OCI-LY3 (cell line): ENCODE measurements around the gene NDFIP1.
"Not testable (repeated sequence)": the region's sequence is repeated elsewhere in the genome, so short reads cannot be mapped to it uniquely, and the experiment has no call there.

ENCODE experiments used
- H2AFZ ChIP-seq: fragments of 200-600, 300-600 bp; shearing (Covaris generic); 2 replicates; pipeline ENCODE4 v1.6.0; 2014; ENCODE audit warnings: antibody characterized with exemption, low read depth, low read length
- H3K27ac ChIP-seq: fragments of 200-600, 300-600 bp; sonication (generic); 2 replicates; pipeline ENCODE4 v1.5.1; 2014; ENCODE audit warnings: mild to moderate bottlenecking, low read length, moderate library complexity, mixed read lengths
- H3K27me3 ChIP-seq: fragments of 200-600, 300-600 bp; sonication (generic); 2 replicates; pipeline ENCODE4 v1.6.1; 2014; ENCODE audit warnings: low read depth, low read length, mixed read lengths
- H3K36me3 ChIP-seq: fragments of 200-600, 300-600 bp; sonication (generic); replicated peaks from 2 replicates; pipeline ENCODE3; 2014; ENCODE audit warnings: low read depth, low read length, mixed read lengths
- H3K4me1 ChIP-seq: fragments of 300-600, 200-600 bp; sonication (generic); 2 replicates; pipeline ENCODE4 v1.6.1; 2014; ENCODE audit warnings: low read length, mixed read lengths
- H3K4me2 ChIP-seq: fragments of 200-600, 300-600 bp; sonication (generic); 2 replicates; pipeline ENCODE4 v1.6.1; 2014; ENCODE audit warnings: low read length, mixed read lengths
- H3K4me3 ChIP-seq: fragments of 300-600, 200-600 bp; sonication (generic); 2 replicates; pipeline ENCODE4 v1.5.1; 2014; ENCODE audit warnings: antibody characterized with exemption, mild to moderate bottlenecking, low read length, moderate library complexity
- H3K79me2 ChIP-seq: fragments of 300-600, 200-600 bp; shearing (Covaris generic); 2 replicates; pipeline ENCODE4 v1.6.1; 2014; ENCODE audit warnings: mild to moderate bottlenecking, low read length, mixed read lengths
- H3K9ac ChIP-seq: fragments of 300-600, 200-600 bp; shearing (Covaris generic); 2 replicates; pipeline ENCODE4 v1.6.0; 2014; ENCODE audit warnings: mild to moderate bottlenecking, low read length, moderate library complexity
- H3K9me3 ChIP-seq: fragments of 200-600, 300-600 bp; shearing (Covaris generic); 2 replicates; pipeline ENCODE4 v1.6.1; 2014; ENCODE audit warnings: low read length, mixed read lengths; ENCODE audit not compliant: insufficient read depth
- H4K20me1 ChIP-seq: fragments of 200-600, 300-600 bp; sonication (generic); 2 replicates; pipeline ENCODE4 v1.6.1; 2016; ENCODE audit warnings: low read length, mixed read lengths; ENCODE audit not compliant: insufficient read depth
- CTCF ChIP-seq: fragments of 200-600, 300-600 bp; sonication (generic); IDR thresholded peaks from 2 replicates; pipeline ENCODE4 v1.5.1; 2014; ENCODE audit warnings: antibody characterized with exemption, low read length, low read depth
- EZH2phosphoT487 ChIP-seq: fragments of 200-600 bp; shearing (Covaris generic); IDR thresholded peaks from 2 replicates; pipeline ENCODE4 v1.6.1; 2018; ENCODE audit warnings: antibody characterized with exemption, mixed run types, low read depth

NDFIP1 gene

GRCh38 chr5:142153674-142154448, 45.3 kb downstream of the NDFIP1 start:
- no peak overlapping the region for H3K4me2 ChIP-seq

GRCh38 chr5:142154449-142154841, 45.9 kb downstream of the NDFIP1 start:
- not testable (repeated sequence) for H3K27ac ChIP-seq, H3K79me2 ChIP-seq, H4K20me1 ChIP-seq, H3K9me3 ChIP-seq, H3K4me3 ChIP-seq, H3K4me1 ChIP-seq, H2AFZ ChIP-seq, H3K36me3 ChIP-seq, H3K27me3 ChIP-seq, H3K4me2 ChIP-seq, H3K9ac ChIP-seq

More at GRCh38 chr5:142153674-142154448, 45.3 kb downstream of the NDFIP1 start:
- Histone ChIP-seq H2AFZ (no peak overlapping the region), H3K4me3 (no peak overlapping the region), H3K27ac (no peak overlapping the region), H4K20me1 (no peaks in the 10 kb centered on the region), H3K9me3 (no peaks in the 10 kb centered on the region), H3K27me3 (no peaks in the 10 kb centered on the region), H3K79me2 (no peaks in the 10 kb centered on the region), H3K36me3 (no peaks in the 10 kb centered on the region), H3K4me1 (no peaks in the 10 kb centered on the region), H3K9ac (no peak overlapping the region)
- TF ChIP-seq CTCF (no peak), EZH2phosphoT487 (no peak)

GRCh38 chr5:142156839-142157463, 48.4 kb downstream of the NDFIP1 start:
- no peak overlapping the region for H3K9ac ChIP-seq
- H3K4me3 ChIP-seq, result no peak overlapping the region
- no peak overlapping the region for H2AFZ ChIP-seq
- no peaks in the 10 kb centered on the region for H4K20me1 ChIP-seq
- no peak overlapping the region for H3K27ac ChIP-seq
- TF ChIP-seq EZH2phosphoT487, result no peak
- no peaks in the 10 kb centered on the region for H3K9me3 ChIP-seq
- no peaks in the 10 kb centered on the region for H3K27me3 ChIP-seq
- H3K79me2 ChIP-seq, result no peaks in the 10 kb centered on the region
- H3K4me1 ChIP-seq, result no peaks in the 10 kb centered on the region
- no peak overlapping the region for H3K4me2 ChIP-seq
- H3K36me3 ChIP-seq, result no peaks in the 10 kb centered on the region

GRCh38 chr5:142159354-142159753, 50.8 kb downstream of the NDFIP1 start:
- H2AFZ ChIP-seq, result no peak overlapping the region
- no peaks in the 10 kb centered on the region for H3K4me1 ChIP-seq
- H3K36me3 ChIP-seq, result no peaks in the 10 kb centered on the region
- no peak overlapping the region for H3K27ac ChIP-seq
- no peaks in the 10 kb centered on the region for H3K79me2 ChIP-seq
- no peak overlapping the region for H3K4me2 ChIP-seq
- H3K9ac ChIP-seq, result no peak overlapping the region
- H3K4me3 ChIP-seq, result no peak overlapping the region
- no peaks in the 10 kb centered on the region for H3K9me3 ChIP-seq
- H3K27me3 ChIP-seq, result no peaks in the 10 kb centered on the region
- no peak for TF ChIP-seq CTCF
- no peaks in the 10 kb centered on the region for H4K20me1 ChIP-seq

GRCh38 chr5:142164315-142164714, 55.7 kb downstream of the NDFIP1 start:
- Histone ChIP-seq H3K27me3 (no peaks in the 10 kb centered on the region), H3K4me2 (no peak overlapping the region), H3K9me3 (no peaks in the 10 kb centered on the region), H3K4me1 (no peaks in the 10 kb centered on the region), H3K4me3 (no peak overlapping the region), H3K79me2 (no peaks in the 10 kb centered on the region), H3K27ac (no peak overlapping the region), H3K9ac (no peak overlapping the region), H2AFZ (no peak overlapping the region), H4K20me1 (no peaks in the 10 kb centered on the region), H3K36me3 (no peaks in the 10 kb centered on the region)
- no peak for TF ChIP-seq CTCF
- no peak for TF ChIP-seq EZH2phosphoT487
